GM21423 (cell line): ENCODE measurements around the gene SRMS.

ENCODE experiments used
- ATAC-seq: cut with Tn5 transposase; IDR thresholded peaks from one replicate; pipeline ENCODE4 v1.9.1; 2021; ENCODE audit warnings: mild to moderate bottlenecking, moderate library complexity; ENCODE audit not compliant: unreplicated experiment

The SRMS gene, protein sequence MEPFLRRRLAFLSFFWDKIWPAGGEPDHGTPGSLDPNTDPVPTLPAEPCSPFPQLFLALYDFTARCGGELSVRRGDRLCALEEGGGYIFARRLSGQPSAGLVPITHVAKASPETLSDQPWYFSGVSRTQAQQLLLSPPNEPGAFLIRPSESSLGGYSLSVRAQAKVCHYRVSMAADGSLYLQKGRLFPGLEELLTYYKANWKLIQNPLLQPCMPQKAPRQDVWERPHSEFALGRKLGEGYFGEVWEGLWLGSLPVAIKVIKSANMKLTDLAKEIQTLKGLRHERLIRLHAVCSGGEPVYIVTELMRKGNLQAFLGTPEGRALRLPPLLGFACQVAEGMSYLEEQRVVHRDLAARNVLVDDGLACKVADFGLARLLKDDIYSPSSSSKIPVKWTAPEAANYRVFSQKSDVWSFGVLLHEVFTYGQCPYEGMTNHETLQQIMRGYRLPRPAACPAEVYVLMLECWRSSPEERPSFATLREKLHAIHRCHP

DNA sequence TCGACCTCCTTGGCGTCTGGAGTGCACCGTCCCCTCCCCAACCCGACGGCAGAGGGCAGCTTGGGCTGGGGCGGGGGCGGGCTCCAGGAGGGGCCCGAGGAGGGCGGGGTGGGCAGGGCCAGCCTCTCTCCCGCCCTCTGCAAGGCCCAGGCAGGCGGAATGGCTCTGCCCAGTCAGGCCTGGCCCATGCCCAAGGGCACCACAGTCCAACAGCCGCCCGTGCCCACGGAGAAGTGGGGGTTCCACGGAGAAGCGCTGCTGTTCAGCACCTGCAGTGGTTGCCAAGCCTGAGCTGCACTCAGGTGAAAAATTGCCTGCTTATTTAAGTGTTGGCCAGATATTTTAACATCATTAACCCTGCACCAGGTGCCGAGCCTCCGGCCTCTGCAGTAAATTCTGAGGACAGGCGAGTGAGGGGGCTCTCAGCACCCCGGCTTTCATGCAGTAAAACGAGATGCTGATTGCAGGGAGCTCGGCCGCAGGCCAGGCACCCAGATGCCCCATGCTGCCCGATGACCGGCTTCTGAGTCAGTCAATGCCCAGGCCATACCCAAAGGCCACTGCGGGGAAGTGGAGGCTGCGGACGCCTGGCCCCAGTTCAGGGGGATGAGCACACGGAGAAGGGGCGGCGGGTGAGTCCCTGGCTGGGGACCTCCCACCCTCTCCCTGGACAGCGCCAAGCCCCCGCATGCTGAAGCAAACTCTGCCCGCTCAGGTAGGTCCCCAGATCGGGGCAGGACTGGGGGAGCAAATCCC lies at the start of gene SRMS:
Gene SRMS, minus strand, starts transcription at position 25 of the 756 bp plus-strand sequence. CDS start 286 bp downstream, outside the sequence.
- no peak for ATAC-seq

DNA sequence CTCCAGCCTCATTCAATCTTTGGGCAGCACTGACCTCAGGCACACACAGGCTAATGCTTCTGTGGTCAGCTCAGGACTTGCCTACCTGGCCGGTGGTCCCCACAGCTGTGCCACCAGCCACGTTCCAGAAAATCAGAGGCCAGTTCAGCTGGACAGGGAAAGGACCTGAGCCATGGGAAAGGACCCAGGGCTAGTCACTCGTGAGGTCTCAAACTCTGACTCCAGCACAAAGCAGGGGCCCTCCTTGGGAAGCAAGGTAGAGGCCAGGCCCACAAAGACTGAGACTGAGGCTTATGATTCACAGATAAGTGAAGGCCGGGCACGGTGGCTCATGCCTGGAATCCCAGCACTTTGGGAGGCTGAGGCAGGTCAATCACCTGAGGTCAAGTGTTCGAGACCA lies 48.9 kb upstream of the SRMS start:
- ATAC-seq: no peak

DNA sequence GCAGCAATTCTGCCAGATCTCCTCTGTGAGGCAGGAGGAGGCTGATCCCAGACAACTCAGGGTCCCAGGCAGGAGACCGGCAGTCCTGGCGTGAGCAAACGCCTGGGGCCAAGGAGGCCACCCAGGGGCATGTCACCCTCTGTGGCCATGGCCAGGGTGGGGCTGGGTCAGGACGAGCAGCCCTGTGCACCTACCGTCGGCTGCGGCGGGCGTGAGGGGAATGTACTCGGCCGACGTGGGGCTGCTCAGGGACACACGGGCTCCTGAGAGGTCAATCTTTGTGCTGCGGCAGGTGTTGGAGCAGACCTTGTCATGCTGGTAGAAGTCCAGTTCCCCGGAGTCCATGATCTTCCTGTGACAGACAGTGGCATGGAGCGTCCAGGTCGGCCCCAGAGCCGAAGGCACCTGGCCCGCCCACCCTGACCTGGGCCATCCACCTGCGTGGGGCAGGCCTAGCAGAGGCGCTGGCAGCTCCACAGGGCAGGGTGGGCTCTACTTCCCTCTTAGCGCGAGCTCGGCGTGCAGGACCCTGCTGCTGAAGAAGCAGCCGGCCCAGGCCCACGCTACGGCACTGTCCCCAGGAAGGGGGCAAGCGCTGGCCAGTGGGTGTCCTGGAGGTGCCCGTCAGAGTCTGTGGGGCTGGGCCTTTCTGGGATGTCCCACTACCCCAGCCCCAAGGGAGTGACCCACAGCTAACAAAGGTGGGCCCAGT lies 48.0 kb upstream of the SRMS start:
- ATAC-seq: no peak

DNA sequence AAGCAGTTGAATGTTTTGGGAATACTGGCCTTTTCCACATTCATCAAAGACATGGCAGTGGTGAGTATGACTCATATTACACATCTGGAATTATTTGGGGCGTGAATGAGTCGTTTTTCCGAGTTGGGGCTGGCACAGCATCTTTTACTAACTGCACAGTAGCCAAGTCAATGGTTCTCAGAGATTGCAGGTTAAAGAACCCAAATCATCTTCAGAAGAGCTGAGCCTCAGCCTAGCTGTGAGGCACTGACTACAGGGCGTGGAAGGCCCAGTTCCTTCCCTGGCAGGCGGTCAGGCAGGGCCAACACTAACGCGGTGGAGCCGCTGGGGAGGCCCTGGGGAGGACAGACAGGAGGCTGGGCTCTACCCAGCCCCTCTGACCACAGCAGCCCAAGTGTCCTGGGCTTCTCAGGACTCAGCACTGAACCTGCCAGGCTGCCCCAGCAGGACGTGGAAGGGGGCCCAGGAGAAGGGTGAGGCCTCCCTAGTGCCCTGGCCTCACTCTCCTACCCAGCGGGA lies 46.6 kb upstream of the SRMS start:
- no peak for ATAC-seq

DNA sequence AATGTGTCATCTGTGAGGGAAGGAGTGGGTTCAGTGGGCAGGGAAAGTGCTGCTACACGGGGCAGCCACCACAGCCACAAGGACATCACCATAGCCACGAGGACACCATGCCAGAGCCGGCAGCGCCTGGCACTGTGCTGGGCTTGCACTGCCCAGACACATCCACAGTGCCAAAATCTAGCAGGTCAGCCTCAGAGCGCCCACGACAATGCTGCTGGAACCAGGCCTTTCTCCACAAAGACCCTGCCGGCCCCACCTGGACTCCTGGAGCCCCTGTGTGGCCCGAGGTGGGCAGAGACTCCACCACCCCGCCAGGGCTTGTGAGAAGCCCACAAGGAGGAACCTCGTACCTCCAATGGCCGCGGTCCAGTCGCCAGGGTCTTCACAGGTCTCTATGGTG lies 45.1 kb upstream of the SRMS start:
- no peak for ATAC-seq

DNA sequence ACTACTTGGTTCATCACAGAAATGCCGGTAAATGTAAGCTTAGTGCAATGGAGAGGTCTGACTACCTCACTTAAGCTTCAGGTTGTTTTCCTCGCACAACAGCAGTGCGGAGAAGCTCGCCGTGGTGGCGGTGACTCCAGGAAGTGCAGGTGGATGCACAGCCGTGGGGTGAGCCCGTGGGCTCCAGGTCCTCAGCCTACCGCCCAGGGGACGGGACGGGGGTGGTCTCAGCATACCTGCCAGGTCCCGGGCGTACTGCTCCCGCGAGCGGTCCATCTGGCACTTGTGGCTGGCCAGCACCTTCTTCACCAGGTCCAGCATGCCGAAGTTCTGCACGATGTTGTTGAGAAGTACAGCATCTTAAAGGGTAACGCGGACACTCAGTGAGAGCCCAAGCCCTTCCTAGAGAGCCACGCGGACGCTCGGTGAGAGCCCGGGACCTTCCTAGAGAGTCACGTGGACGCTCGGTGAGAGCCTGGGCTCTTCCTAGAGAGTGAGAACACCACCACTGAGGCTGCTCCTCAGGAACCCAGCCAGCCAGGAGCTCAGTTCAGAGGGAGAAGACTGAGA lies 44.3 kb upstream of the SRMS start:
- no peak for ATAC-seq

DNA sequence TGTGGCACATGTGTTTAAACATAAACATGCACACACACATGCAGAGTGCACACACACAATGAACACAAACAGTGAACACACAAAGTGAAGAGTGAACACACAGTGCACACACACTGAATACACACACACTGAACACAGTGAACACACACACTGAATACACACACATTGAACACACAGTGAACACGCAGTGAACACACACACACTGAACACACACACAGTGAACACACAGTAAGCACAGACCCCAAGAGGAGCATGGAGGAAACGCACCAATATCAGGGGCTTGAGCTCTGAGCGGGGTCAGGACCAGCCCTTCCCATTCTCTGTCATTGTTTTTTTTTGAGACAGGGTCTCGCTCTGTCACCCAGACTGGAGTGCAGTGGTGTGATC lies 43.6 kb upstream of the SRMS start:
- no peak for ATAC-seq

DNA sequence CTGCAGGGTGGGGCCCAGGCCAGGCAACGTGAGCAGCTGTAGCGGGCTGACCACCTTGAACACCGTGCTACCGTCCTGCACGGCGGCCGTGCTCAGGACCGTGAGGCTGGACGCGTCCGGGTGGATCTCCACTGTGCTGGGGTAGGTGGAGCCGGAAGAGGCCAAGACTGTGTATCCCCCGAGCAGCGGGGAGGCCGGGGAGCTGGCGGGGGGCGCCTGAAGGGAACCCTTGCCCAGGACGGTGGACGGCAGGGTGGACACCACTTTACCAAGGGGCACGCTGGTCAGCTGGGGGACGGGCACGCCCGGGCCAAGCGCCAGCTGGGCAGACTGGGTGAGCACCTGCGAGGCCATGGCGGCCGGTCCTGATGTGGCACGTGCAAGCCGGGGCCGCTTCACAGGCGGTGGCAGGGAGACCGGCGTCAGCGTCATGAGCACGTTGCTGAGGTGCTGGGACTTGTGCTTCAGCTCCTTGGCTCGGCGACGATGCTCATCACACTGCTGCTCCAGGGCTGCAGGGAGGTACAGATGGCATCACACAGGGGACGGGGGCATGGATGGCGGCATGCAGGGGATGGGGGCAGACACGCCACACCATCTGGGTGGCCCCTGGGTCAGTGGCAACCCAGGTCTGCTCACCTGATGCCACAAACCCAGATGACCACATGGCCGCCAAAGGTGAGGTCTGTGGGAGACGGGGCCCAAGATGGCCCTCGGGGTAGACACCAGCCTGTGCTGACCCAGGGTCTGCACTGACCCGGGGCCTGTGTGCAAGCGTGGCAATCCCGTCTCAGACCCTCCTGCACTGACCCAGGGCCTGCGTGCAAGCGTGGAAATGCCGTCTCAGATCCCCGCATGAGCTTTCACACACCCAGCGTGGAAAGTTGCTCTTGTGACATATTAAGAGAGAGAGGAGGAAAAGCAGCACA lies 42.9 kb upstream of the SRMS start:
- ATAC-seq: no peak

DNA sequence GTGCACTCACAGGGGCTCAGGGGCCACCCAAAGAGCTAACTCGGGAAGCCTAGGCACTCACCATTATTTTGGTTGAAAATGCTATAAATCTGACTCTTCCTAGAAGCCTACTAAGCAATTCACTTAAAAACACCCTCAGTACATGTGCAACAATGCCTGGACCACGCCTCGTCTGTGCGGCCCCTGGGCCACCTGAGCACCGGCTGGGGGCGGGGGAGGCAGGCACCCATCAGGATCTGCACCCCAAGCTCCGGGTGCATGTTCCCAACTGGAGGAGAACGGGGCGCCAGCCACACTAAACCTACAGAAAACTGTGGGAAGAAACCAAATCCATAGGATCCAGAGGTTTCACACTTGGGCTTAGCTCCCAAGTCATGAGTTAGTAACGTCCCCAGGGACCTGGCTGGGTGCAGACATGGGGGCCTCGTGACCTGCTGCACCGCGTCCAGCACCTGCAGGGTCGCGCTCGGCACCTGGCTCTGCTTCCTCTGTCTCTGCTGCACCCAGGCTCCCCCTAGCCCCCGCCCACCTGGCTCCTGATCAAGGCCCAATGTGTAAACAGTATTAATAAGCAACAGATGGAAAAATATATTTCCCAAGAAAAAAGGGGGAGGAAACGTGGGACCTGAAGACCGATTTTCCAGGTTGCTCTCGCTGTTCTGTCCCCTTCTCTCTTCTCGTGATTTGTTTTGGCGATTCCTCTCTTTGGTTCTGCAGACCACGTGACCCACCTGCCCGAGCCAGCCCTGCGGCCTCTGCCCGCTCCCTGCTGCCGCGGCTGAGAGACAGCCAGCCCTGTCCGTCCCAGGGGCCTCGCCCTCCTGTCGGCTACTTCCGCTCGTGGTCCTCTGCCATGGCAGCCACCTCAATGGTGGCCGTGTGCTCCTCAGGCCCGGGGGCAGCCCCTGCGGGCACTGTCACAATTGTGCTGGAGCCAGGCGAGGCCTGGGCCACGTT lies 42.0 kb upstream of the SRMS start:
- no peak for ATAC-seq

DNA sequence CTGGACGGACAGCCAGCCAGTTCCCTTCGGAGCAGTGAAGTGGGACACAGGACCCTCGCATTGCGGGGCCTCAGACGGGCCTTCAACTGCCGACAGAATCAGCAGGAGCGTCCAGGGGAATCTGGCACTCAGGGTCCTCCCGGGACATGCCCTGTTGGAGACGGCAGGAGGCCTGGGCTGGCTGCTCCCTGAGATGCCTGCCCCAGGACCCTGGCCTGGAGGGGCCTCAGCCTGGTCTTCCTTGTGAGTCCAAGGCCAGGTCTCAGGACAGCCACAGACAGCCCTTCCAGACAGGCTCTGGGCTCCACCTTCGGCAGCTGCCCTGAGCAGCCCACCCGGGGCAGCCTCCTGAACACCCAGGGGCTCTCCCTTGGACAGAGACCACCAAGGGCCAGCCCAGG lies 41.1 kb upstream of the SRMS start:
- ATAC-seq: no peak

DNA sequence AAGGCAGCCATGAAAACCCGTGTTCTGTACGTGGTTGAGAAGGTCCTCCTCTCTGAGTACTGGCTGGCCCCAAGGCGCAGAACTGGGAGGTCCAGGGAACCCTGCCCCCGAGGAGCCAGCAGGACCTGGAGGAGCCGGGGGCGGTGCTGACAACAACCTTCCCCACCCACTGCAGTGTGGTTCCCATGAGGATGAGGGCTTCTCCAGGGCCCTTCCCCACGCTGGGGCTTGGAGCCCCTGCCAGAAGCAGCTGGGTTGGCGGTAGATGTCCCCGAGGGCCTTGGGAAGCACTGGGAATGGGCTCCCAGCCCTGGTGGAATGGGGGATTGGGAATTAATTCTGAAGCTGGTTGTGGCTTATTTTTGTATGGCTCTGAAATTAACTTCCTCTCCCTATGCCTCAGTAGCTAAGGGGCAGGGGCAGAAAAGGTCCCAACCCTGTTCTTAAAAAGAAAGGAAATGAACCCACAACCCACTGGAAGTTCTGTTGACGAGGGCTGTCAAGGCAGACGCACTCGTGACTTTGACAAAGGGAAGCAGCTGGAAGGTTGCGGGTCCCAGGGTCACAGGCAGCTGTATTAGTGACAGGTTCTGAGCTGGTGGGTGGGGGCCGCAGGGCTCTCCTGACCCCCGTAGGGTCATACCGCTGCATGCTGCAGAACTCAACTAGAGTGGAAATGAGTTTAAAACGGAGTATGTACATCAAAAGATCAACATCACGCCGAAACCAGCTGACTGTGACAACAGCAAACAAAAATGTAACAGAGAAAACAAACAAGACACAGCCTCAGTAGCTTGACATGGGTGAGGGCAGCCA lies 40.4 kb upstream of the SRMS start:
- no peak for ATAC-seq

DNA sequence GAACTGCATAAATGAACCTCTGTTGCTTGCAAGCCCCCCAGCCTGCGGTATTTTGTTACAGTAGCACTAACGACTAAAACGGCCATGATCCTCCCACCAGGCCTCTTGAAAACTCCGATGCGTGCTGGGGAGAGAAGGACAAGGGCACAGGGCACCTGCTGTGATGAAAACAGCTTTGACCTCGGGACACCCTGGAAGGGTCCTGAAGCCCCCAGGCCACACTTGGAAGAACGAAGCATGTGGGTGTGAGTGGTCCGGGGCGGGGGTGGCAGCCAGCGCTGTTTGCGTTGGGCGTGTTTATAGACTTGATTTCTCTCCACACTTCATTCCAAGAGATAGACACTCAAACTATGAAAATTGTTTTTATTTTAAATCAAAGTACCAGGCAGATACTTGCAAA lies 39.7 kb upstream of the SRMS start:
- no peak for ATAC-seq

DNA sequence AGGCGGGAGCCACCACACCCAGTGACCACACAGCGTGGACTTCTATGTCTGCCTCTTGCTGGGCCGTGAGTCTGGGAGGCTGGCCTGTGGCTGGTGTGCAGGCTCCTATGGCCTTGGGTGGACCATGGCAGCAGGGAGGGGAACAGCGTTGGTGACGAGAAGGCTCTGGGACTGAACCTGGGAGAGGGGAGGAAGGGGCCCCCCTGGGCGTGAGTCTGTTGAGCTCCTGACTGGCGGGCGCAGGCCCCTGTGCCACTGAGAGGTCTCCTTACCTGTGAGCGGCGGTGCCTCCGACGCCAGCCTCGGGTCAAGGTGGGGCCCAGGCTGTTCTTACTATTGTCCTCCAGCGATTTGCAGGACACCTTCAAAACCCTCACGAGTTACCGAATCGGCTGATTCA lies 39.2 kb upstream of the SRMS start:
- no peak for ATAC-seq

DNA sequence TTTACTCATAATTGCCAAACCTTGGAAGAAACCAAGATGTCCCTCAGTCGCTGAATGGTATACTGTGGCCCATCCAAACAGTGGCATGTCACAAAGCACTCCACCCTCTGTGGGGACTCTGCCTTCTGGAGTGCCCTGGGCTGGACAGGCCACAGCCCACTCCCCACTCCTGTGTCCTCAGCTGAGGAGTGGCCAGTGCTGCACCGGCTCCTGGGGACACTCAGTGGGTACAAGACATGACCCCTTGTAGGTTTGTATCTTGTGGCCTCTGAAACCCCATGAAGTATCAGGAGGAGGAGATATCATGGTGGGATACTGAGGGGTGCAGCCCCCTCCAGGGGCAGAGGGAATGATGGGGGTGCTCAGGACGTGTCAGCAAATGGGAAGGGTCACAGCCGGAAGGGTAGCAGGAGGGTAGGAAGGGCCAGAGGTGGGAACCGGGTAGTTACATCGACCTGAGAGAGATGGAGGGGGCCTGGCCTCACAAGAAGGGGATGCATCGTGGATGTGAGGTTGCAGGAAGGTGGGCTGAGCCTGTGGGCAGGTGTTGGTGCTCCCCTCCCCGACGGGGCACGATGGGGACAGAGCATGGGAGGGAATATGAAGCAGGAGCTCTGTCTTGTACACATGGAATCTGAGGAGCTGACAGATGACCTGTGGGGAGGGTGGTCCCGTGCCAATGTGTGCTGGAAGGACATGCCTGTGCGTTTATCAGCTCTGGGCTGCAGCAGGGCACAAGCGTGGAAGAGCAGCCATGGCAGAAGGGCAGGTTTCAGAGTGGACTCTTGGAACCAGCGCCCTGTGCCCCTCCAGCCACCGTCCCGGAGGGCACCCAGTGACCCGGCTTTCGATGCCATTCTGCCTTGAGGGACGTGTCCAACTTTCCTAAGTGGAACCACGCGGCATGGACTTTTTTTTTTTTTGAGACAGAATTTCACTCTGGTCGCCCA lies 38.3 kb upstream of the SRMS start:
- ATAC-seq: no peak

DNA sequence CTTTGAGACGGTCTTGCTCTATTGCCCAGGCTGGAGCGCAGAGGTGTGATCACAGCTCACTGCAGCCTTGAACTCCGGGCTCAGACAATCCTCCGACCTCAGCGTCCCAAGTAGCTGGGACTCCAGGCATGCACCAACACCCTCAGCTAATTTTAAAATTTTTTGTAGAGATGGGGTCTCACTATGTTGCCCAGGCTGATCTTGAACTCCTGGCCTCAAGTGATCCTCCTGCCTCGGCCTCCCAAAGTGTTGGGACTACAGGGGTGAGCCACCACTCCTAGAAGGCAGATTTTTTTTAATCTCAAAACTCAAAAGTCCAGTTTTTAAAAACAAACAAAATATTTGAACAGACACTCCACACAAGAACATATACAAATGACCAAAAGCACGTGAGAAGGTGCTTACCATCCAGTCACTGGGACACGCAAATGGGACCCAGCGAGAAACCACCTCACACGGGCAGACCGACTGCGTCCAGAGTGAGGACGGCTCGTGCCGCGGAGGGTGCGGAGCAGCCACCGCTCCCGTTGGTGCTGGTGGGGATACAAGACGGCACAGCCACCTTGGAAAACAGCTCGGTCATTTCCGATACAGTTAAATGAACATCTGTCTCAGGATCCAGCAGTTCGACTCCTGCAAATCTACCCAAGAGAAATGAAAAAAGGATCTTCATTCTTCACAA lies 35.0 kb upstream of the SRMS start:
- ATAC-seq: no peak

DNA sequence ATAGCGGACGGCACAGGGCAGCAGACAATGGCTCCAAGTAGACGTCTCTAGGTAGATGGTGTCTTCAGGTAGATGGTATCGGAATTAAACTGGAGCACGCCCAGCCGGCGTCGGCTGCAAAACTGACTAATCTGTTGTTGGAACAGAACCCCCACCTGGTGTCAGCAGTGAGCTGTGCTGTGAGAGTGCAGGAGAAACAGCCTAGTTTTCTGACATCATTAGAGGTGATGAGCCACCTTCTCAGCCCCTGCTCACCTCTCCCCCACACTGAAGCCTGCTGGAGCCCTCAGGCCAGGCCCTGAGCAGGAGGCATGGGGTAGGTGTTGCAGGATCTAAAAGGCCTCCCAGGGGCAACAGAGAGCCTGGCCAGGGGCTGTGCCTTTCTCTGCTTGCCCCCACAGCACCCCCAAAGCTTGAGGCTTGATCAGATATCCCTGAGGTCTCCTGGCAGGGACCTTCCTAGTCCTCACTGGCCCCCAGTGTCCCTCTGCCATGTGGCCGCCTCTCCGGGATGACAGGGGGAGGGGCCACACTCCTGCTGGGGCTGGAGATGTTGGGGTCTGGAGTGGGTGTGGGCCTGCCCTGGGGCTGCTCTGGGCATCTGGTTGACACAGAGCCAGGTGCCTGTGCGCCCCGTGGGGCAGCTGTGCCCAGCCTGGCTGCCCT lies 33.4 kb upstream of the SRMS start:
- no peak for ATAC-seq
